HG03575 (cell line): ENCODE measurements around the gene BCL11B.

Experiments
- ATAC-seq: cut with Tn5 transposase; IDR thresholded peaks from one replicate; pipeline ENCODE4 v1.9.1; 2021; ENCODE audit not compliant: unreplicated experiment, insufficient number of reproducible peaks, low FRiP score; ENCODE audit errors: extremely low read depth

BCL11B gene

GRCh38 chr14:99245564-99246511 is 26.2 kb downstream of the BCL11B start:
- ATAC-seq, result no peak

- no peak for ATAC-seq
Measured at GRCh38 chr14:99244941-99245563, 26.9 kb downstream of the BCL11B start.

GRCh38 chr14:99244367-99244901 is 27.6 kb downstream of the BCL11B start:
- no peak for ATAC-seq

- no peak for ATAC-seq
Measured at GRCh38 chr14:99242816-99243721, 28.9 kb downstream of the BCL11B start.

- ATAC-seq, result no peak
Measured at GRCh38 chr14:99242238-99242637, 29.8 kb downstream of the BCL11B start.

- no peak for ATAC-seq
Measured at GRCh38 chr14:99241325-99242010, 30.5 kb downstream of the BCL11B start.

GRCh38 chr14:99240627-99241324 is 31.2 kb downstream of the BCL11B start:
- no peak for ATAC-seq

- no peak for ATAC-seq
Measured at GRCh38 chr14:99239661-99240092, 32.3 kb downstream of the BCL11B start.

GRCh38 chr14:99238216-99238615 is 33.8 kb downstream of the BCL11B start:
- ATAC-seq, result no peak

GRCh38 chr14:99237288-99237687 is 34.7 kb downstream of the BCL11B start:
- ATAC-seq, result no peak

GRCh38 chr14:99236386-99237138 is 35.4 kb downstream of the BCL11B start:
- no peak for ATAC-seq

- no peak for ATAC-seq
Measured at GRCh38 chr14:99235582-99236320, 36.2 kb downstream of the BCL11B start.

- ATAC-seq, result no peak
Measured at GRCh38 chr14:99234961-99235571, 36.9 kb downstream of the BCL11B start.

- ATAC-seq, result no peak
Measured at GRCh38 chr14:99234355-99234754, 37.6 kb downstream of the BCL11B start.

- no peak for ATAC-seq
Measured at GRCh38 chr14:99233222-99234035, 38.6 kb downstream of the BCL11B start.
